BJ (cell line): ENCODE measurements around the gene SMIM27. TPM values are rescaled to one million over a fixed set of nuclear protein-coding genes. Genes with fewer than 3 reads are reported as not detected.

ENCODE experiments used
- CTCF ChIA-PET: fragments of 350-600 bp; formaldehyde crosslinking; extraction: SDS; loops from one replicate; lab custom pipeline; 2021; ENCODE audit warnings: antibody characterized with exemption, inconsistent platforms; lab: Yijun Ruan, JAX
- POLR2A ChIA-PET: fragments of 300-600 bp; sonication (Branson Sonifier 250); formaldehyde crosslinking; extraction: SDS; loops from one replicate; lab custom pipeline; 2021; ENCODE audit warnings: antibody characterized with exemption; lab: Charles Lee
- DNase-seq: peaks from one replicate; pipeline ENCODE4 v3.0.0-alpha.2; 2011; ENCODE audit warnings: low read depth
- H3K27me3 ChIP-seq: 2 replicates; pipeline ENCODE4 v1.6.0; 2011; ENCODE audit warnings: low read length; ENCODE audit not compliant: control insufficient read depth, insufficient read depth
- H3K36me3 ChIP-seq: 2 replicates; pipeline ENCODE4 v1.5.1; 2011; ENCODE audit warnings: low read length; ENCODE audit not compliant: control insufficient read depth, insufficient read depth
- H3K4me3 ChIP-seq: 2 replicates; pipeline ENCODE4 v1.5.1; 2011; ENCODE audit warnings: low read depth, mild to moderate bottlenecking, control low read depth, low read length
- polyA plus RNA-seq: library from polyadenylated mRNA; depleted of rRNA; stranded (reverse); fragments of >200 nt; gene quantifications from 2 replicates; pipeline ENCODE4 v1.2.3, GENCODE V29; 2011
- TF ChIP-seq, protein P1 (sequence below): IDR thresholded peaks from 2 replicates; pipeline ENCODE4 v1.5.1; 2011; ENCODE audit warnings: low read depth, mild to moderate bottlenecking, control low read depth, inconsistent platforms, low read length, moderate library complexity; ENCODE audit not compliant: insufficient read depth

Gene SMIM27
- polyA plus RNA-seq, 1 experiment, result 7.6 TPM

DNA sequence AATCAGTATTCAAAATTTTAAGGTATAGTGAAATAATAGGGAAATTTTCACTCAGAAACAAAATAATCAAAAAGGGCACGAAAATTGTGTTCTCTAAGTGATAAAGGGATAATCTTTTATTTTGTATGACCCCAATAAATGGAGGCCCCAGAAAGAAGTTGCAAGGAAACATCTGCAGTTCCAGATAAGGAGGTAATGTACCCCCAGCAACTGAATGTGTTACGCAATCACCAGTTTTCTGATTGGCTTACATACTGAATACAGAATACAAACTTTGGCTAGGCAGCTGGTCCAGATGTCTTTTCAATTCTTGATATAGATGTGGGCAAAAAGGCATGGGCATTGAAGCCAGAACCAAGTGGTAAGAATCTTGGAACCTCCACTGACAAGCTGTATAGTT lies 2.0 kb downstream of the SMIM27 start:
- Histone ChIP-seq H3K36me3 (no peaks in the 10 kb centered on the region), H3K4me3 (no peak overlapping the region), H3K27me3 (no peaks in the 10 kb centered on the region)
- POLR2A ChIA-PET, result no interaction called here
- CTCF ChIA-PET, result interaction anchor here (0.5 to 3.4 kb wide), 4 partner anchors 18 to 1474 kb away, joined by 4 to 15 read pairs (median 10); partner anchors contain the start of gene NDUFB6
- no peak for DNase-seq
- TF ChIP-seq, protein P1, sequence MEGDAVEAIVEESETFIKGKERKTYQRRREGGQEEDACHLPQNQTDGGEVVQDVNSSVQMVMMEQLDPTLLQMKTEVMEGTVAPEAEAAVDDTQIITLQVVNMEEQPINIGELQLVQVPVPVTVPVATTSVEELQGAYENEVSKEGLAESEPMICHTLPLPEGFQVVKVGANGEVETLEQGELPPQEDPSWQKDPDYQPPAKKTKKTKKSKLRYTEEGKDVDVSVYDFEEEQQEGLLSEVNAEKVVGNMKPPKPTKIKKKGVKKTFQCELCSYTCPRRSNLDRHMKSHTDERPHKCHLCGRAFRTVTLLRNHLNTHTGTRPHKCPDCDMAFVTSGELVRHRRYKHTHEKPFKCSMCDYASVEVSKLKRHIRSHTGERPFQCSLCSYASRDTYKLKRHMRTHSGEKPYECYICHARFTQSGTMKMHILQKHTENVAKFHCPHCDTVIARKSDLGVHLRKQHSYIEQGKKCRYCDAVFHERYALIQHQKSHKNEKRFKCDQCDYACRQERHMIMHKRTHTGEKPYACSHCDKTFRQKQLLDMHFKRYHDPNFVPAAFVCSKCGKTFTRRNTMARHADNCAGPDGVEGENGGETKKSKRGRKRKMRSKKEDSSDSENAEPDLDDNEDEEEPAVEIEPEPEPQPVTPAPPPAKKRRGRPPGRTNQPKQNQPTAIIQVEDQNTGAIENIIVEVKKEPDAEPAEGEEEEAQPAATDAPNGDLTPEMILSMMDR, result no peak

DNA sequence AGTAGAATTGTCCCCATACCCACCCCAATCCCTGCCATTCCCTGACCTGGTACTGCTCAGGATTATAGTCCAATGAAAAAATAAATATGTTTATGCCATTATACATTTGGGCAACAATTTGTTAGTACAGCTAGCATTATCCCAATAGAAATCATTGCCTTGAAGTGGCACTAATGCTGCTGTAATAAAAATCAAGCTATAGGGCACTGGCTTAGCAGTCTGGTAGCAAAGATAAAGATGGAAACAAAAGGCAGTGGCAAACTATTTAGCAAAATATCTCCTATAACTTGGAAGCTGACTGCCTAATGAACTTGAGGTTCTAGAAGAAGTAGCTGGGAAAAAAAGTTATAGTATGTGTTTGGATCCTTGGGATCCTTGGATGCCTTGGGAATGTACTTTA lies 2.5 kb downstream of the SMIM27 start:
- no peak overlapping the region for H3K4me3 ChIP-seq
- ChIA-PET CTCF (interaction anchor here (0.5 to 3.4 kb wide), 4 partner anchors 18 to 1473 kb away, joined by 4 to 15 read pairs (median 10); partner anchors contain the start of gene NDUFB6), POLR2A (no interaction called here)
- no peaks in the 10 kb centered on the region for H3K36me3 ChIP-seq
- no peaks in the 10 kb centered on the region for H3K27me3 ChIP-seq
- DNase-seq, result no peak
- TF ChIP-seq, protein P1, result no peak

DNA sequence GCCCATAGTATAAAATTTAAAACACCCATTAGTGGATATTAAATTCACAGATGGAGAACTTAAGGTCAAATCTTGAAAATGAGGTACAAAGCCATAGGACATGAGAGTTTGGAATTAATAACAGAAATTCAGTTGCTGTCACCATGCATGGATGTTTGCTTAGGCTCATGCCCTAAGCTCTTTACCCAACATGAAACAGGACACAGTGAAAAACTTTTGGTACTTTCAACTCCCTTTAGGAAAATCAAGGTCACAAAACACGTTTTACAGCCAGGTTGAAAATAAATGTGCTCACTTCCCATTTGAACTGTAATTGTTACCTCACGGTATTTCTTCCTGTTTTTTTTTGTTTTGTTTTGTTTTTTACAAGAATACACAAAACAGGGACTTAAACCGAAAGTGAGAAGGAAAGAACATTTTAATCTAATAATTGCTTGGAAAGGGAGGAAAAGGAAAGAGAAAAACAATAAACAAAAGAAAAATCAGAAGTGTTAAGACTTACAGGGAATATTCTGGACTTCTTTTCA lies 6.3 kb downstream of the SMIM27 start:
- no peak overlapping the region for H3K4me3 ChIP-seq
- TF ChIP-seq, protein P1, result no peak
- DNase-seq, result no peak
- no peaks in the 10 kb centered on the region for H3K27me3 ChIP-seq
- ChIA-PET CTCF (interaction anchor here (0.9 to 2.8 kb wide), 2 partner anchors 8 to 180 kb away, joined by 3 to 12 read pairs; no protein-coding TSS in a partner anchor), POLR2A (no interaction called here)
- H3K36me3 ChIP-seq, result no peaks in the 10 kb centered on the region

DNA sequence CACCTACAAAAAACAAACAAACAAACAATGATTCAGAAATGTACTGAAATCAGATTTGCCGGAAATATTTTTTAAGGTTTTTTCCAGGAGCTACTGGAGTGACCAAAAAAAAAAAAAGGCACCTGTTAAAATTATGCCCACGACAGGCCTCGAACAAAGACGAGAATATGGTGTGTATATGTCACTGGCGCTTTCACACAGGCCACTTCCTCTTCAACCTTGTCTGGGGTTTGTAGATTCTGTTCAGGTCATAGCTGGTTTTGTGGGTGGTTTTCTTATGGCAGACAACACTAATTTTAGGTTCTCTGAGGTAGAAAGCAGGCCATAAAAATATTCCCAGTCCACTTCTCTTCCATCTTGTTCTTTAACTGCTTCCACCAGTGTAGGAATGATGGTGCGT lies 13.8 kb downstream of the SMIM27 start:
- POLR2A ChIA-PET, result no interaction called here
- peaks cover 12% of the 10 kb centered on the region for H3K36me3 ChIP-seq
- CTCF ChIA-PET, result interaction anchor here (1.1 to 8.1 kb wide), 3 partner anchors 14 to 188 kb away, joined by 3 to 44 read pairs (median 10); no protein-coding TSS in a partner anchor
- H3K27me3 ChIP-seq, result no peaks in the 10 kb centered on the region
- DNase-seq, result no peak
- TF ChIP-seq, protein P1, result no peak
- no peak overlapping the region for H3K4me3 ChIP-seq

DNA sequence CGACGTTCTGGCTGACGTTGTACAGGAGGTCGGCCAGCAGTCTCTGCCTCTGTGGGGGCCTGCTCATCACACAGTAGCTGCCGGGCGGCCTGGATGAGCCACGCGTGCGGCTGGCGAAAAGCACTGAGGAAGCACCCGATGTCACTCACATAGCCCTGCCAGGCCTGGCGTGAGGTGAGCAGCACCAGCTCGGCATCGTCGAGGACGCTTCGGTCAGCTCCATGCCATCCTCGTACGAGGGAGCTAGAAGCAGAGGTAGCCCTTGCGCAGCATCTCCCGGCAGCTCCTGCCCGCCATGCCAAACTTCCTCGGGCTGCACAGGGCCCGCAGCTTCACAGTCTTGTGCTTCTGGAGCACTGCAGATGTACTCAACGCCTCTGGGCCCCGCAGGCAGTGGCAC lies 14.6 kb downstream of the SMIM27 start:
- TF ChIP-seq, protein P1, result no peak
- Histone ChIP-seq H3K36me3 (peaks cover 12% of the 10 kb centered on the region), H3K27me3 (no peaks in the 10 kb centered on the region), H3K4me3 (no peak overlapping the region)
- ChIA-PET CTCF (interaction anchor here (1.1 to 8.1 kb wide), 2 partner anchors 9 to 188 kb away, joined by 3 to 44 read pairs; no protein-coding TSS in a partner anchor), POLR2A (no interaction called here)
- no peak for DNase-seq
